ENCODE measurements around the gene GATA5. TPM values are rescaled to one million over a fixed set of nuclear protein-coding genes. Genes with fewer than 3 reads are reported as not detected.

GATA5 gene
- total RNA-seq, 1 donor from 2014 or later, result not detected

GRCh38 chr20:62505337-62506045, 29.7 kb upstream of the GATA5 start:
- intact Hi-C loops (cut with DNase I), result no loop called here
- H3K9me3 ChIP-seq, result no peaks in the 10 kb centered on the region
- no peak overlapping the region for H3K4me3 ChIP-seq
- no peak for DNase-seq (ENCODE audit: low spot score in 2 of 2)
- no peaks in the 10 kb centered on the region for H3K4me1 ChIP-seq
- no peak overlapping the region for H3K27ac ChIP-seq
- no peaks in the 10 kb centered on the region for H3K36me3 ChIP-seq
- H3K27me3 ChIP-seq, result no peaks in the 10 kb centered on the region
- TF ChIP-seq CTCF (IDR thresholded peaks at IDR 0.05), result no peak

- no peak for TF ChIP-seq CTCF (IDR thresholded peaks at IDR 0.05)
- Histone ChIP-seq H3K27ac (no peak overlapping the region), H3K36me3 (no peaks in the 10 kb centered on the region), H3K9me3 (no peaks in the 10 kb centered on the region), H3K4me3 (no peak overlapping the region), H3K4me1 (no peaks in the 10 kb centered on the region), H3K27me3 (no peaks in the 10 kb centered on the region)
- no peak for DNase-seq (ENCODE audit: low spot score in 2 of 2)
- intact Hi-C loops (cut with DNase I), result no loop called here
Observed at GRCh38 chr20:62504323-62504722, 28.5 kb upstream of the GATA5 start.

- no peak for DNase-seq (ENCODE audit: low spot score in 2 of 2)
- intact Hi-C loops (cut with DNase I), result no loop called here
- no peaks in the 10 kb centered on the region for H3K27me3 ChIP-seq
- no peak overlapping the region for H3K27ac ChIP-seq
- no peaks in the 10 kb centered on the region for H3K36me3 ChIP-seq
- no peaks in the 10 kb centered on the region for H3K9me3 ChIP-seq
- no peaks in the 10 kb centered on the region for H3K4me1 ChIP-seq
- H3K4me3 ChIP-seq, result no peak overlapping the region
- TF ChIP-seq CTCF (IDR thresholded peaks at IDR 0.05), result no peak
Observed at GRCh38 chr20:62503401-62504178, 27.8 kb upstream of the GATA5 start.

- no peaks in the 10 kb centered on the region for H3K27me3 ChIP-seq
- no peak for TF ChIP-seq CTCF (IDR thresholded peaks at IDR 0.05)
- intact Hi-C loops (cut with DNase I), result no loop called here
Observed at GRCh38 chr20:62502496-62503095, 26.8 kb upstream of the GATA5 start.

GRCh38 chr20:62501801-62502495, 26.2 kb upstream of the GATA5 start:
- no peaks in the 10 kb centered on the region for H3K27me3 ChIP-seq
- H3K4me1 ChIP-seq, result no peaks in the 10 kb centered on the region
- intact Hi-C loops (cut with DNase I), result no loop called here
- H3K36me3 ChIP-seq, result no peaks in the 10 kb centered on the region
- no peak overlapping the region for H3K27ac ChIP-seq
- peak in 1 of 2 donors; percentile 18 for DNase-seq (ENCODE audit: low spot score in 2 of 2)
- no peak overlapping the region for H3K4me3 ChIP-seq
- no peaks in the 10 kb centered on the region for H3K9me3 ChIP-seq
- TF ChIP-seq CTCF (IDR thresholded peaks at IDR 0.05), result no peak

More at GRCh38 chr20:62502496-62503095, 26.8 kb upstream of the GATA5 start:
- DNase-seq (ENCODE audit: low spot score in 2 of 2), result no peak
- Histone ChIP-seq H3K36me3 (no peaks in the 10 kb centered on the region), H3K27ac (no peak overlapping the region), H3K9me3 (no peaks in the 10 kb centered on the region), H3K4me1 (no peaks in the 10 kb centered on the region), H3K4me3 (no peak overlapping the region)

Data from ascending aorta (tissue), 2 donors.